Activated CD8-positive, alpha-beta T cell treated with anti-CD3 and anti-CD28 coated beads for 36 hours (primary cell): Measurements from ENCODE around the gene MLKL. TPM values are rescaled to one million over a fixed set of nuclear protein-coding genes. Genes with fewer than 3 reads are reported as not detected.

Source experiments
- ATAC-seq: fragments of 200-7000 bp; cut with Tn5 transposase; one replicate; pipeline ENCODE4 v1.10.0; 2021; ENCODE audit warnings: mild to moderate bottlenecking, moderate library complexity
- CTCF ChIA-PET: fragments of 350-600 bp; sonication (Branson Sonifier 250); formaldehyde crosslinking; loops from one replicate; lab custom pipeline; 2021; ENCODE audit warnings: antibody characterized with exemption; lab: Charles Lee
- POLR2A ChIA-PET: fragments of 350-600 bp; sonication (Branson Sonifier 250); formaldehyde crosslinking; loops from one replicate; lab custom pipeline; 2021; ENCODE audit warnings: antibody characterized with exemption; lab: Charles Lee
- DNase-seq: peaks from one replicate; pipeline ENCODE4 v3.0.0-alpha.2; 2020
- H3K27ac Mint-ChIP-seq: one replicate; pipeline ENCODE4 v1.8.0; 2021; ENCODE audit warnings: mild to moderate bottlenecking, mixed read lengths
- H3K27me3 Mint-ChIP-seq: one replicate; pipeline ENCODE4 v1.8.0; 2021; ENCODE audit warnings: mixed read lengths
- H3K36me3 Mint-ChIP-seq: one replicate; pipeline ENCODE4 v1.8.0; 2021; ENCODE audit warnings: low read depth, mixed read lengths
- H3K4me1 Mint-ChIP-seq: one replicate; pipeline ENCODE4 v1.8.0; 2021; ENCODE audit warnings: low read depth, mixed read lengths
- H3K4me3 Mint-ChIP-seq: one replicate; pipeline ENCODE4 v1.8.0; 2021; ENCODE audit warnings: mild to moderate bottlenecking, moderate library complexity, mixed read lengths
- H3K9me3 Mint-ChIP-seq: one replicate; pipeline ENCODE4 v1.8.0; 2021; ENCODE audit warnings: mixed read lengths
- CTCF ChIP-seq: fragments of 200-600 bp; IDR thresholded peaks from one replicate; pipeline ENCODE4 v1.8.0; 2022; ENCODE audit warnings: antibody characterized with exemption, mild to moderate bottlenecking
- intact Hi-C: fragments of 100-400 bp; cut with micrococcal nuclease; formaldehyde crosslinking; loops from one replicate; pipeline ENCODE4 v1.10.0; 2022
- total RNA-seq, 2 experiments: library from RNA; stranded (reverse); gene quantifications; one replicate each; pipeline ENCODE4 v1.2.3, GENCODE V29; 2021

The MLKL gene
- total RNA-seq, 2 experiments from 2014 or later = 18.5 to 18.8 TPM

GRCh38 chr16:74745926-74746325 is 45.3 kb upstream of the MLKL start:
- H3K36me3 Mint-ChIP-seq = no peaks in the 10 kb centered on the region
- TF ChIP-seq CTCF = no peak

GRCh38 chr16:74745109-74745615 is 44.5 kb upstream of the MLKL start:
- ChIA-PET CTCF (interaction anchor here (1.5 kb wide), 1 partner anchor 19 kb away, joined by 4 read pairs; no protein-coding TSS in a partner anchor), POLR2A (no interaction called here)

More at GRCh38 chr16:74745926-74746325, 45.3 kb upstream of the MLKL start:
- Mint-ChIP-seq H3K4me1 (no peaks in the 10 kb centered on the region), H3K4me3 (no peak overlapping the region), H3K27me3 (no peaks in the 10 kb centered on the region), H3K27ac (no peak overlapping the region), H3K9me3 (no peaks in the 10 kb centered on the region)
- ChIA-PET CTCF (no interaction called here), POLR2A (no interaction called here)
- no peak for DNase-seq
- no peak for ATAC-seq
- intact Hi-C loops = no loop called here

GRCh38 chr16:74744566-74744965 is 43.9 kb upstream of the MLKL start:
- no peaks in the 10 kb centered on the region for H3K9me3 Mint-ChIP-seq
- no peak for TF ChIP-seq CTCF
- H3K36me3 Mint-ChIP-seq = no peaks in the 10 kb centered on the region
- no peak for DNase-seq
- ATAC-seq = no peak
- POLR2A ChIA-PET = no interaction called here
- no peaks in the 10 kb centered on the region for H3K27me3 Mint-ChIP-seq
- no peak overlapping the region for H3K4me3 Mint-ChIP-seq
- CTCF ChIA-PET = interaction anchor here (0.9 to 1.5 kb wide), 2 partner anchors 12 to 18 kb away, joined by 3 to 4 read pairs; no protein-coding TSS in a partner anchor
- H3K27ac Mint-ChIP-seq = no peak overlapping the region
- intact Hi-C loops = no loop called here
- H3K4me1 Mint-ChIP-seq = no peaks in the 10 kb centered on the region

More at GRCh38 chr16:74745109-74745615, 44.5 kb upstream of the MLKL start:
- no peak for TF ChIP-seq CTCF
- H3K27me3 Mint-ChIP-seq = no peaks in the 10 kb centered on the region
- DNase-seq = no peak
- H3K9me3 Mint-ChIP-seq = no peaks in the 10 kb centered on the region
- no peaks in the 10 kb centered on the region for H3K4me1 Mint-ChIP-seq
- H3K27ac Mint-ChIP-seq = no peak overlapping the region
- ATAC-seq = no peak
- no peak overlapping the region for H3K4me3 Mint-ChIP-seq
- intact Hi-C loops = no loop called here
- H3K36me3 Mint-ChIP-seq = no peaks in the 10 kb centered on the region

- Mint-ChIP-seq H3K4me1 (no peaks in the 10 kb centered on the region), H3K27me3 (no peaks in the 10 kb centered on the region), H3K27ac (no peak overlapping the region), H3K9me3 (no peaks in the 10 kb centered on the region), H3K36me3 (no peaks in the 10 kb centered on the region), H3K4me3 (no peak overlapping the region)
- intact Hi-C loops = no loop called here
- TF ChIP-seq CTCF = no peak
- ATAC-seq = no peak
- CTCF ChIA-PET = interaction anchor here (0.9 to 1.7 kb wide), 3 partner anchors 11 to 119 kb away, joined by 3 to 8 read pairs (median 4); no protein-coding TSS in a partner anchor
- POLR2A ChIA-PET = no interaction called here
- no peak for DNase-seq
These were observed 43.1 kb upstream of the MLKL start for GRCh38 chr16:74743668-74744299.

- no peak for TF ChIP-seq CTCF
- ChIA-PET CTCF (interaction anchor here (1.7 kb wide), 1 partner anchor 120 kb away, joined by 8 read pairs; no protein-coding TSS in a partner anchor), POLR2A (no interaction called here)
- intact Hi-C loops = no loop called here
- Mint-ChIP-seq H3K4me3 (no peak overlapping the region), H3K36me3 (no peaks in the 10 kb centered on the region), H3K4me1 (no peaks in the 10 kb centered on the region), H3K27ac (no peak overlapping the region), H3K9me3 (no peaks in the 10 kb centered on the region), H3K27me3 (no peaks in the 10 kb centered on the region)
- ATAC-seq (no peak), DNase-seq (no peak)
These were observed 42.5 kb upstream of the MLKL start for GRCh38 chr16:74743045-74743667.
